Stimulated activated CD4-positive, alpha-beta T cell treated with anti-CD3 and anti-CD28 coated beads, Interleukin-12 subunit alpha, Interleukin-12 subunit beta, amount 100 ng/mL, for 4 hours (primary cell): ENCODE results near the gene ERG.

Experiments used
- DNase-seq: peaks from one replicate; pipeline ENCODE4 v3.0.0-alpha.2; 2020

Gene ERG

DNA sequence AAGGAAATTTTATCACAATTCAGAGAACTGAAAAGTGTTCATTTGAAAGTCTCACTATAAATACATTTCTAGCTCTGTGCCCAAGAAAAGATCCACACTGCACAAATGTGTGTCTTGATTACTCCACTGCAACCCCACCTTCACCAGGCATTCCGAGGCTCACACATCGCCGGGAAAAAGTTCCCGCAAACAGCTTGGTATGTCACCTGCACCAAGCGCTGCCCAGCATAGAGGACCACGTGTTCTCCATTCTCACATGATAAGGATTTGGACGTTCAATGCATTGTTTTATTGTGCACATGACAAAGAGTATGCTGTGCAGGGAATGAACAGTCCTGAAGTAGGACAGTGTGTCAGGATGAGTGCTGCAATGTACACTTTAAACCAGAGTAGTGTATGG is 70.1 kb downstream of the ERG start:
- no peak for DNase-seq

DNA sequence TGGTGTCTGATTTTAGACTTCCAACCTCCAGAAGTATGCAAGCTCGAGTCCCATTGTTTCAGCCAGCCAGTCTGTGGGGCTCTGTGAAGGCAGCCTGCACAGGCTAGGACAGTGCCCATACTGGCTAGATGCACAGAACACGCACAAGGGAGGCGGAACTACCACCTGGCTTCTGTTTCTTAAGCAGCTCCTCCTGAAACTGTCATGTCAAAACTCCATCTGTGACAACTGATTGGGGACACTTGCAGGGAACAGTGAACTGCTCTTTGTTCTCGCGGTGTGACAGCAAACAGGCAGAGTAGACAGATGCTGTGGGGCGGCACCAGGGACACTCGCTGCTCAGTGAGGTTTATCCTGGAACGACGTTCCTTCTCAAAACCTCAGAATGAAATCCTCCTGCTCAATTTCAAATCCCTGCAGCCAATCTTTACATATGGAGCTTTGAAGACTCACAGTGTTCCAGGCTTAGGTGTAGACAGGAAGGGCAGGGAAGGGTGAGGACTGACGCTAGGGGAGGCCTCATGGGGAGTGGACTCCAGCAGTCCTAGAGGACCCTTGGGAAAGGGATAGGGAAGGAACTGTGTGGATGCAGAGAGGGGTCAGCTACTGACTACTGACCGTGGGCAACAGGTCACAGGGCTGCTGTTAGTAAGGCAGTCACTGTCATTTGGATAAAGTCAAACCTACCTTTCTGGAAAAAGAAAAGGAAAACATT is 73.8 kb downstream of the ERG start:
- DNase-seq, result no peak

DNA sequence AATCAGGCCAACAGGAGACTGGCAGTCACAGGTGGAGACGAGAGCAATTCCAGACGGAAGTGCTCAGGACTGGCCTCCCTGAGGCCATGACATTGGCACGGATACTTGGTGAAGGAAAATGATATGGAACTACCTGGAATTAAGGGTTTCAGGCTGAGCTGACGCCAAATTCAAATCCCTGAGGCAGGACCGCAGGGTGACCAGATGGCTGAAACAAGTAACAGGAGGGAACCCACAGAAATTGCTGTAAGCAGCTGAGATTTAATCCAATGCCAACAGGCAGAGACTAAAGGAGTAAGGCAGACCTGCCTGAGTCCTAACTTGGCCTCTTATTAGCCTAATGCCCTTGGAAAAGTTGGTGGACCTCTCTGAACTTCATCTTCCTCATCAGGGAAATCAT is 76.2 kb downstream of the ERG start:
- no peak for DNase-seq

DNA sequence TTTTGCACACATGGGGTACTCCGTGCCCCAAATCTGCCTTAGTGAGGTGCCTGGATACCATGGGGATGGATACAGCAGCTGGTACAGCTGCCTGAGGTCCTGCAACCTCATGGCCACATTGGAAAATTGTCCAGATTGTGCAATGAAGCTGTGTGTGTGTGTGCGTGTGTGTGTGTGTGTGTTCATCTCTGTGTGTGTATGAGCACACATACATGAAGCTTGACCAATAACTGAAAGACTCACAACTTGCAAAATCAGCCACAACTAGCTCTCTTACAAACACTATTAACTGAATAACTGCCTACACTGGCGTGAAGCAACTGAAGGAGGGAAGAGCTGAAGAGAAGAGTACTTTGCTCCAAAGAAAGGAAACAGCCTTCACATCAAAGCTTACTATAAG is 78.1 kb downstream of the ERG start:
- no peak for DNase-seq

DNA sequence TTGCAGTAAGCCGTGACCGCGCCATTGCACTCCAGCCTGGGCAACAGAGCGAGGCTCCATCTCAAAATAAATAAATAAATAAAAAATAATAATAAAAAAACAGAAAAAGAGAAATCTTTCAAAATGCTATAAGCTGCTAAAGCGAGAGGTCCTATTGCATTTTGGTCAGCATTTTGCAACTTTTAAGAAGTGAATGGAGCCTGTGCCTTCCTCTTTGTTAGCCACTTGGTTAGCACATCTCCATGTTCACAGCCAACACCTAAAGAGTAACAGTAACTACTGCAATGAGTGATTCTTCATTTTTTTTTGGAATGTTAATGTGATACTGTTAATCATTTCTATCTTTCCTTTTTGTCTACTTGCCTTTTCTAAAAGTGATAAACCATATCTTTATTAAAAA is 80.6 kb downstream of the ERG start:
- DNase-seq, result no peak

DNA sequence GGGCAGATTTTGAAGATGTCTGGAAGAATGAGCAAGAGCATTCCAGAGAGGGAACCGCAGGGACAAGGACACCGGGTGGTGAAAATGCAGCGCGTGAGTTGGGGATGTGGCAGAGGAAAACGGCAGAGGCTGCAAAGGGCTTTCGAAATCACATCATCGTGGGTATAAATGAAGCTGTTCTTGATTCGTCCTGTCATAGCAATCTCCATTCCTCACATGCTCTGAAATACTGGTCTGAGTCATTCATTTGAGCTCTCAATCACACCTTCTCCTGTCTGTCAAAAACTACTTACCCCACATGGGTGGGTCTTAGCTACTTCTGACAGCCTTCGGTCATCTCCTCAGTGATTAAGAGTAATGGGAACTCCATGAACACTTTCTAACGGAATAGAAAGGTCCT is 81.5 kb downstream of the ERG start:
- DNase-seq, result no peak

DNA sequence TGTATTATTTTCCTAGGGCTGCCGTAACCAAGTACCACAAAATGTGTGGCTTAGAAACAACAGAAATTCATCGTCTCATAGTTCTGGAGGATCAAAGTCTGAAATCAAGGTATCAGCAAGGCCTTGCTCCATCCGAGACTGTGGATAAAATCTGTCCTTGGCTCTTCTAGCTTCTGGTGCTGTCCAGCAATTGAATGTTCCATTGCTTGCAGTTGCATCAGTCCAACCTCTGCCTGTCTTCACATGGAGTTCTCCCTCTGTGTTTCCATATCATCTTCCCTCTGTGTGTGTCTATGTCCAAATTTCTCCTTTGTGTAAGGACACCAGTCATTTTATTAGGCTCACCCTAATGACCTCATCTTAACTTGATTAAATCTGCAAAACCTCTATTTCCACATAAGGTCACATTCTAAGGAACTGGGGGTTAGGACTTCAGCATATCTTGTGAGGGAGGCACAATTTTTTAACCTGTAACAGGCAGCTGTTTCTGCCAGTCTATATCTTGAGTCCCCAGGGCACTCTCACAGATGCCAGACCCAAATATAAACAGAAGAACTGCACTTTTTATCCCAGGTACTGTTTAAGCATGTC is 84.2 kb downstream of the ERG start:
- DNase-seq, result no peak

DNA sequence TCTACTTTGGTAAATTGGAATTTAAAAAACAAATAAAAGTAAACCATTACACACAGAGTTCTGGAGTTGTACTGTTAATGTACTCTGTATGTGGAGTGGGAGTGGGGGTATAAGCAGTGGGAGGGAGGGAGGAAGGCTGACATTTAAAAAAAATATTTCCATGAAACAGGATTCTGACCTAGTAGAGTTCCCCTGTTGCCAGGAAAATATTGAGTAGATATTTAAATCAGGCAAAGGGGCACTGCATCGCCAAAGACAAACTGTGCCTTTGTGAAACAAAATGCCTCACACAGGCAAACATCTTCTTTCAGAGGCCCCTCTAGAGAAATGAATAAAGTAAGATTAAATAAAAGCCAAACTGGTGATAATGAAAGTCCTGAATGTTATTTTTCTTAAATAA is 87.8 kb downstream of the ERG start:
- DNase-seq, result no peak

DNA sequence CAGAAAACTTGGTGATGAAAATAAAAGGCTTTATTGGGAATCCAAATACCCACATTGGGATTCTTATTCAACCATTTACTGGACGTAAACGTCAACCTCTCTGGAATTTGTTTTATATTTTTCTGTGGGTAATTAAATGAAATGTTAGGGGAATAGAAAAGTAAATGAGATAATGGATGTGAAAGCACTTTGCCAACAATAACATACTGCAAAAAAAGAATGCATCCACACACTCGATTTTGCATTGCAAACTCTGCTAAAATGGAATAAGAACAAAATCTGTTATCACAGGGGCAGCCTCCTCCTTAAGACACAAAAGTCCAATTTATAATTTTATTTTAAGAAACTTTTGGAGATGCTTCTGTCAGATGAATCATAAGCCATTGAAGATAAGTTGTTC is 88.4 kb downstream of the ERG start:
- no peak for DNase-seq

DNA sequence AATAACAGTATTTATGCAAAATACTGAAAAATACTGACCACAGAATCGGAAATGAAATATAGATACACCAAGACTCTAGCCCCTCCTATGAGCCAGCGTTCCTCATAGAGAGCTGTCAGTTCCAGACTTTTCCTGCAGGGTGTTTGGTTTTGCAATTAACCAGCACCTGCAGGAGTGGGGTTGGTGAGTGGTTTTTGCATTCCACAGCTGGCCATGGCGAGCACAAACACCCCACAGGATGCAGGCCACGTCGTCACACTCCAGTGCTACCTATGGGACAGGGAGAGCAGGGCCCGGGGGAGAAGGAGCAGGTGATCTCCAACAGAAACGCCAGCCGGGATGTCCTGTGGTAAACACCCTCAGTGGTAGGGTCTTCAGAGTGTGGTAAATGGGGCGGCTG is 94.1 kb downstream of the ERG start:
- DNase-seq, result no peak

DNA sequence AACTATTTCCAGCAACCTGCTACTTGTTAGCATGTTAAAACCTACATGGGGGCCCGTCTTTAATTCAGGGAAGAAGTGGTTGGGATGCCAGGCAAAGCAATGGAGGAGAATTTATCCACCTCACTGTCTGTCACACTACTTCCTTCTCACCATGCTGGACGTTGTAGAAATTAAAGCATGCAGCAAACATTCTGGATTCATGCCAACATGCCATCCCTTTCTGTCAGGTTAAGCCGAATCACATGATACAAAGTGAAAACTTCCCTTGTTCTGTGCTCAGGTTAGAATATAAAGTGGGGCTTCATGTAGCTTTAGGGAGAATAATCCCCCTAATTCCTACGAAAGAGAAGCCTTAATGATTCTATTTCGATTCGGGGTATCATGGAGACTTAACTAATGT is 95.5 kb downstream of the ERG start:
- DNase-seq, result no peak

DNA sequence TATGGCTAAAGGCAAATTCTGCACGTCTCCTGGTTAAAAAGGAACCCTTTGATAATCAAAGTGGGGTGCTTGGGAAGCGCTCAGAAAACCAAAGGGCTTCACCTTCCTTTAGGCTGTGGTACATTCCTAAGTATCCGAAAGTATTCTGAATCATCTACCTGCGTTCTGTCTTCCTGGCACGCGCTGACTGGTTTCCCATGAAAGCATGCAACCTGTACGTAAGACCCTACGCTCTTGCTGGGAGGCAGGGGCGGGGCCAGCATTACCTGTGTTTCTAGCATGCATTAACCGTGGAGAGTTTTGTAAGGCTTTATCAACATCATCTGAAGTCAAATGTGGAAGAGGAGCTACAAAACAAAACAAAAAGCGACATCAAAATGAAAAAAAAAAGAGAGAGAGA is 96.0 kb downstream of the ERG start:
- DNase-seq, result no peak

DNA sequence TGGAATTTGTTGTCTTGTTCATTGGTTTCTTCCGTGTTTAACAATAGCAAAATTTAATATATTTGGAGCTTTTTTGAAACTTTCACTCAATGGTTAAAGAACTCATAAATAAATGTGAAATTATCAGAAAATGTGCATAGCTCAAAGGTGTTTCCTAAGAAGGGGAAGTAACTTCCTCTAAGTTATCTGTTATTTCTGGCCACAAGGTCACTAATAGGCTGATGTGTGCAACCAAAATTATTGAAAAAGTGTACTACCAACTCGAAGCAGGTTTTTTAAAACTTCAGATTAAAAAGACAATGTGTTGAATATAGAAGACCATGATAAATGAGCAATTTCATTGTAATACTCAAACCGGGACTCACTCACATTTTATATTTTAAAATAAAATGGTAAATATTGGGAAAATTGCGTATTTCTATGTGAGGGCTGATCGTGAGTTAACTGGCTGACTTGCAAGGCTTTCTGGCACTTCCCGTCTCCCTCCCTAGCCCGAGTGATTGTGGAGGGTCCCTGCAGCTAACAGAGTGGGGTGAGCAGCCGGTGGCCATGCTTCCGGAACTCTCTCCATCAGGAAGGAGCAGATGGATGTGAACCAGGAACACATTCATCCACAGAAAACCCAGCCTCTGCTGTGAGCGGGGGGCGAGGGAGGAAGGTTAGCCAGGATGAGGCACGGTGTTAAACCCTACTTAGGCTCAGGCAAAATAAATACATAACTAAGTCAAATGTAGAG is 96.9 kb downstream of the ERG start:
- no peak for DNase-seq

DNA sequence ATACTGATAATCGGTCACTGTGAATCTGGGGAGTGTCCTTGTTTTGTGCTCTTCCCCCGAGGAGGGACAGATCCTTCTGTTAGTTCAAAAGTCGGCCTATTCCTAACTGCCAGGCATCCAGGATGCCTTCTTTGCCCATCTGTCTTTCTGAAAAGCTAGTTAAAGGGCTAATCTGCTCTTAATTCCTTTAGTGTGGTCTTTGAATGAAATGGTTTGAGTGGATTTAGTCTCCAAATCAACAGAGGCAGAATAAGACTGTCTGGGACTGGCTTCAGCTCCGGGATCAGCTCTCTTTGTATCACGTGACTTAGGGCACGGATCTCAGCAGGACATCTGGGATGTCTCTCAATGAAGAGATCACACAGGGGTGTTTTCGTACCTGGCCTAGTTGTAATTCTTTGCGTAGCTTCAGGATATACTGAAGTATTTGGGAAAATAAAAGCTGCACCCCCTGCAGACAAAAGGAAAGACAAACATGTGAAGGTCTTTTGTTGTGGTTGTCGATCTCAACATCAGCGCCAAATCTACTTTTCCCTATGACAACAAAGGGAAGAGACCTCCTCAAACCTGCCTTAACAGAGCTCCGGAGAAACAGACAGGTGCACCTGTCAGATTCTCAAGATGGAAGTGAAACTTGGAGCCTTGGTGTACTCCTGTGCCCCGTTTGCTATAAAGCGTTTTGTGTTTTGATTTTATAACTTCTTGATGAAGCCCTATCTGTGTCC is 97.9 kb downstream of the ERG start:
- DNase-seq, result no peak

DNA sequence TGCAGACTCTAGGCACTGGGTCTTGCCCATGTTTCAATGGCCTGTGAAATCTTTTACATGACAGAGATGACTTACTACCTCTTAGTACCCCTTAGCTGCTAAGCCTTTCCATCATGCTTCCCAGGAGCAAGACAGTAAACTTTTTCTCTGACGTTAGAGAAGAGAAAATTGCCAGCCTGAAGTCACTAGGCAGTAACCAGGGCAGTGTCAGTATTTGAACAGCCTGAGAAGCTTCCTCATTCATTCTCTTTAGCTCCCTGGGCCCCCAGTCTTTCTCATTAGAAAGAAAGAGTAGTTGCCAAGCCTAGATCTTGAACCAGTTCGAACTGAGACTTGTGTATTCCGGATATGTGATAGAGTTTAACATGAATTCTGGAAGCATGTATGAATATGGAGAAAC is 99.2 kb downstream of the ERG start:
- no peak for DNase-seq

DNA sequence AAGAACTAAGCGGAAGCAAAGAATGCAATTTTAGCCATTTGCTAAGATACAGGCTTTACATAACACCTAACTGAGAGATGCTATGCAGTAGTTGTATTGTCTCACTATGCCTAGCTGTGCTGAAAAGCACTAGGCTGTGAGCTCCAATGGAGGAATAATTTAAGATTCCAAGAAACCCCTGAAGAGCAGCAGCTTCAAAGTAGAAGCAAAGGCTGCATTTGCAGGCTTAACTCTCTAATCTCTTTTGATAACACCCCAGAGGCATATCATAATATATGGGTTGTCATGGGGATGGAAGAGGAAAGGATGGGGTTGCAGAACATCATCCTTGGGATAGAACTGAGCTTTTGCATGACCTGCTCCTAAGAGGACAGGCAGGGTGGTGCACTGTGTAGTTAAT is 102.0 kb downstream of the ERG start:
- DNase-seq, result no peak

DNA sequence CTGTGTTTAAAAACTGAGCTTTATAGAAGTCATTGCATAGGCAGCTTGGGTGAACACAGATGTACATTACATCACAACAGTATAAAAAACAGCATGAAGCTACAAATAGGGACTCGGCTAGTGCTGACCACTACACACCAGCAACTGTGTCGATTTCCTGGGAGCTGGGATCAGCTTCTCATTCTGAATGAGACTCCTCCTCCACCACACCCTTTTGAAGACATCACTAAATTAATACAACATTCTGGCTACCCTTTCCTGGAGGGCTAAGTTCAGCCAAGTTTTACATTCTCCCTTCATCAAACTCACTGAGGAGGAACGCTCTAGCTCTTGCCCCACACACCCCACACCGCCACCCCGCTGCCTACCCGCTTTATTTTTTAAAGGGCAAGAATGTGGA is 102.7 kb downstream of the ERG start:
- no peak for DNase-seq

DNA sequence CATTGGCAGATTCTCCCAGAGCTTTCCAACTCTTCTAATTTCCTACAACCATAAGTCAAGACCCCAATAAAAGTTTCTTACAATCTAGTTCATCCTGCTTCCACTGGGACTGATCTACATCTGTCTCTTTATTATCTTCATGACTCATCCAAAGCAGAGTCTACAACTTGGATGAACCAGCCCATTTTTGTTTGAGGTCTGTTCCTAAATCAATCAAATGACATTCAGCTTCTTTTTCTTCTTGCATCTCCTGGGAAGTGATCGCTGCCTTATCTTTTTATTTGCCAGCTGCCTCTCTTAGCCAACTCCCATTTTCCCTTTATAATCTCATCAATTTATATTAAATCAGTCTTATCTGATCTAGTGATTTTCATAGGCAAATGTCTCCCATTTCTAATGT is 105.6 kb downstream of the ERG start:
- DNase-seq, result no peak

DNA sequence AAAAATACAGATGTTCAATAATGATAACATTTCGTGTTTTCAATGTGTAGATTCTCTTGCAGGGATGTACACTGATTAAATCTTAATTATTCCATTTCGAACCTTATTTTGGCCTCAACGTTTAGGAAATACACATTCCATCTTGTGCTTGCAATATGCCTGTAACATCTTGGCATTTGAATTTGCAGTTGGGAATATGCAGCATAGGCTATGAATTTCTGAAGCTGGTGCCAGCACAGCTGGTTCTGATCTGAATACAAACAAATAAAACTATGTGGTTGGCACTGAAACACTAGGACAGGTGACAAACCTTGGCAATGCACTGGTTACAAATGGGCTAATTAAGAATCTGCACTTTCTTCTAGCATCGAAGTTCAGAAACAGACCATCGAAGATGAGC is 108.4 kb downstream of the ERG start:
- DNase-seq, result no peak

DNA sequence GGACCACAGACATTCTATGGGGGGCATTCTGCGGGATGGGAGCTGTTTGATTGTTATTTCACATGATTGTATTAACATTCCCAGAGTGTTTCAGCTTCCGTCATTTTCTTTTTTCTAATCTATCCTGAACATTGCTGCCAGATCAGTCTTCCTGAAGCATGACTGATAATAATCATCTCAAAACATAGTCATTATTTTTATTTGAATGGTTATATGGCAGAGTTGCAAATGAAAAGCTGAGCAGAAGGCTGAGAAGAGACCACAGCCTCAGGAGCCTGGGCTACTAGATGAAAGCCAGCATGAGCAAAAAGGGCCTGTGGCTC is 109.0 kb downstream of the ERG start:
- no peak for DNase-seq

DNA sequence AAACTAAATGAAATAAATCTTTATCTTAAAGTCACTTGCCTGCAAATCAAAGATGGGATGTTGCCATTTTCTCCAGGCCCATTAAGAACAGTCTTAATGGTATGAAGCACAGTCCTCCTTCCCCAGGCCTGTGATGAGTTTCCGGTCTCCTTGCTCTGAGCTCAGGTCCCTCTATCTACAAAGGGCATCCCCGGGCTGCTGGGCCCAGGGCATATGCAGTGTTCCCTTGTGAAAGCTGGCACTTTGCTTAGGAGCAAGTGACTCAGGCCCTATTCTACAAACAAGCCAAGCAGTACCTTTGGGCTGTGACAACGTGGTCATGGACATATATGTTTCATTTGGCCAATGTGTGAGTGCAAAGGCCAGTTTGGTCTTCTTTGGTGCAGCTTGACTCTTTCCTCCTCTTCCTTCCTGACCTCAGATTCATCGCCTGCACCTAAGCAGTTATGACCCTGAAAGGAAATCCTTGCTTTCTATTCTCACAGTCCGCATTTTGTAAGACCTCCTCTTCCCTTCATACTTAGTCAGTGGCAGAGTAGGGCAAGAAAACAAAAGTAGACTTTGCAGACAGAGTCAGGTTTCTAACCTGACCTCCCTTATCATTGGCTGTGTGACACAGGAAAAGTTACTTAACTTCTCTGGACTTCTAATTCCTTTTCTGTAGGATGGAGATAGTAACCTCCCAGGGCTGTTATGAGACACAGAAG is 109.5 kb downstream of the ERG start:
- no peak for DNase-seq

DNA sequence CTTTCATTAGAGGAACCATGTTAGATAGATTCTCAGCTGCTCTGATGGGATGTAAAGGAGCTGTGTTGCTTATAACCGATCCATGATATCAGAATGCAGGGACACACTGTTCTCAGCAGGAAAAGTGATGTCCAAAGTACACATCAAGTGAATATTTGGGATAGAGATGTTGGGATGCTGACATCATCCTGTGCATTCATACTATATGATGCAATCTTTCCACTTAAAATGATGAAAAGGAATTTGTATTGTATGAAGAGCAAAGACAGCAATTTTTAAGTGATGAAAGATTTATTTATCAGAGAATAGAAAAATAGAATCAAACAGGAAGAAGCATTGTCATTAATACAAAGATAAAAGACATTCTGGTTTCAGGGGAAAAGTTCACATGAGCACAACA is 110.1 kb downstream of the ERG start:
- DNase-seq, result no peak

DNA sequence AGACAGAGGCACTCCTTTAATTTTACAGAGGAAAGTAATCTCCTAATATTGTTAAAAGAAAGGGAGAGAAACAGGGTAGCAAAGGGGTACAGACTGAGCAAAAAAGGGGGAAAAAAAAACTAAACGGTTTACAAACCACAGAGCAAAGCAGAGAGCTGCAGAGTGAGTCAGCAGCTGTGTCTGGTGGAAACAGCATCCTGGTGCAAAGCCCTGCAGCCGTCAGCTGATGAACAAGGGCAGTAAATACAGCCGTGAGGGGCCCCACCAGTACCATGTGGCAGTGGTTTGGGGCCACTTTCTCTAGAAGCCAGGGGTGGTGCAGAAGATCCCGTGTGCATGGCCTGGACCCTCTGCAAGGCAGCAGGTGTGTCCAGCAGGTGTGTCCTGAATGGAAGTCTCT is 111.3 kb downstream of the ERG start:
- DNase-seq, result no peak
